Measurements from ENCODE around the gene OSBP2.

DNA sequence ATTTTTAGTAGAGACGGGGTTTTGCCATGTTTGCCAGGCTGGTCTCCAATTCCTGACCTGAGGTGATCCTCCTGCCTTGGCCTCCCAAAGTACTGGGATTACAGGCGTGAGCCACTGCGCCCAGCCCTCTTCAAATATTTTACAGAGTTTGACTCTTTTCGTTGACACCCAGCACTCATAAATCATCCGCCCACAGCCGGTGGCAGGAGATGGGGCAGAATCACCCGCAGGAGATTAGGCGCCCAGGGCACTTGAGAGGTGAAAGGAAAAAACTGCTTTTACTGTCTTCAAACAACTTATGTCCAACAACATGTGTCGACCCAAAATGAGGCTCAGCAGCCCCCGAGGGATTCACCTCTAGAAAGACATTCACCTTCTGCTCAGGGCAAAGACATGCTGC lies 56.9 kb downstream of the OSBP2 start:
- TF ChIP-seq FOXM1 (IDR thresholded peaks at IDR 0.05; ENCODE audit: borderline replicate concordance), result no peak
- no peak for TF ChIP-seq ZNF384 (IDR thresholded peaks at IDR 0.05)
- TF ChIP-seq TARDBP (IDR thresholded peaks at IDR 0.05), result no peak
- no peak for TF ChIP-seq SUZ12 (IDR thresholded peaks at IDR 0.05)
- TF ChIP-seq LEF1 (IDR thresholded peaks at IDR 0.05; ENCODE audit: borderline replicate concordance), result no peak
- TF ChIP-seq BHLHE40 (IDR thresholded peaks at IDR 0.05; ENCODE audit: borderline replicate concordance), result no peak
